Adipocyte (in vitro differentiated cells): ENCODE data around the gene NDNF.

Source experiments
- DNase-seq: peaks from one replicate; pipeline ENCODE4 v3.0.0-alpha.2; 2015; ENCODE audit warnings: low read depth
- H3K27me3 ChIP-seq: replicated peaks from 2 replicates; pipeline ENCODE4 v1.7.0; 2013; ENCODE audit warnings: mild to moderate bottlenecking, low read length, moderate library complexity; ENCODE audit not compliant: control insufficient read depth, insufficient read depth
- H3K36me3 ChIP-seq: 2 replicates; pipeline ENCODE4 v1.7.0; 2013; ENCODE audit warnings: low read length, mild to moderate bottlenecking, moderate library complexity; ENCODE audit not compliant: control insufficient read depth, insufficient read depth, severe bottlenecking
- H3K4me1 ChIP-seq: 2 replicates; pipeline ENCODE4 v1.7.0; 2013; ENCODE audit warnings: mild to moderate bottlenecking, low read length, moderate library complexity; ENCODE audit not compliant: control insufficient read depth, insufficient read depth
- H3K4me3 ChIP-seq: 2 replicates; pipeline ENCODE4 v1.7.0; 2013; ENCODE audit warnings: mild to moderate bottlenecking, low read length, moderate library complexity
- H3K9ac ChIP-seq: 2 replicates; pipeline ENCODE4 v1.7.0; 2013; ENCODE audit warnings: mild to moderate bottlenecking, low read length, moderate library complexity
- H3K9me3 ChIP-seq: 2 replicates; pipeline ENCODE4 v1.7.0; 2013; ENCODE audit warnings: mild to moderate bottlenecking, low read length, moderate library complexity; ENCODE audit not compliant: control insufficient read depth

Gene NDNF

DNA sequence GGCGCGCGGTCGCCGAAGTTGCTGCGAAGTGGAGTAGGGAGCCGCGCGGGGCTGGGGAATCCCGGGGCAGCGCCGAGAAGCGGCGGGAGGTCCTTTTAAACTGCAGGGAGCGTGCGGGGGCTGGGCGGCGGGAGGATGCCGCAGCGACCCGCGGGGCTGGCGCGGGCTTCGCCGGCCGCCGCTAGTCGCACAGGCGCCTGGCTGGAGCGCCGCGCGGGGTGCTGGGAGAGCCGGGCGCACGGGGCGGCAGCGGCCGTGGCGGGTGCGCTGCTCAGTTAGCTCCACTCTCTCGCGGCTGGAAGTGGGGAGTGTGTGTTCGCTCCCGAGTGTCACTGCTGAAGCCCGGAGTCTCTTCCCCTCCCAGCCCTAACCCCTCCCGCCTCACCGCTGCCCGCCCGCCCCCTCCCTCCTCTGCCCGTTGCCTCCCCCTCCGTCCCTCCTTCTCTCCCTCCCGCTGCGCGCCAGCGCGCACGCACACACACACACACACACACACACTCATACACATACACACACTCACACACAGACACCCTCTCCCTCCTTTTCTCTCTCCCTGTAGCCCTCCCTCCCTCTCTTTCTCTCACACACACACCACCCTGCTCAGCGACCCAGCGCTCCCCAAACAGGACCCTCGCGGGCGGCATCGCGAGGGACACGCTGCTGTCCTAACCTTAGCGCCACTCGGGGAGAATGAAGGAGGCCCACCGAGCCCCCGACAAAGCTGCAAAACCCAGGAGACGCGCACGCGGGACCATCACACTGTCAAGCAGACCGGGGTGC lies at the start of gene NDNF:
NDNF (minus strand) TSS at position 312 of the 780 bp plus-strand sequence. CDS start 26,698 bp downstream, outside the sequence.
- Histone ChIP-seq H3K9me3 (no peaks in the 10 kb centered on the region), H3K9ac (peak within 1 kb of the TSS; percentile 67), H3K27me3 (no peaks in the 10 kb centered on the region), H3K4me3 (peak within 1 kb of the TSS; percentile 87), H3K36me3 (no peaks in the 10 kb centered on the region), H3K4me1 (no peaks in the 10 kb centered on the region)
- peak; percentile 77 for DNase-seq

DNA sequence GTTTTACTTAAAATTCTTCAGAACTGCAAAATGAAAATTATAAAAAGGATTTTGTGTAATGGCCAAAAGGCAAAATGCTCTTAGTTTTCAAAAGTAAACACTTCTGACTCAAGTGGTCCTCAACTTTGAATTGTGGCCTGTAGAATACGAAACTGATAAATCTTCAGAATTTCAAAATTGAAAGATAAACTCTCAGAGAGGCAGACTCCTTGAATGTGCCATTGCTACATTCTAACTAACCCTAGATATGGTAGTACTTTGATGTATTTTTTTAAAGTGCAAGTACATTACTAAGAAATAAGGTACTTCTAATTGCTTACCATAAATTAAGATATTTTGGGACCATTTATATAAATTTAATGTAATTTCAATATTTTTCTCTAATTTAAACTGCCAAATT lies 47.4 kb upstream of the NDNF start:
- H3K36me3 ChIP-seq, result no peaks in the 10 kb centered on the region
- no peaks in the 10 kb centered on the region for H3K4me1 ChIP-seq
- H3K9ac ChIP-seq, result no peak overlapping the region
- no peak overlapping the region for H3K4me3 ChIP-seq
- no peak for DNase-seq
- no peaks in the 10 kb centered on the region for H3K9me3 ChIP-seq
- H3K27me3 ChIP-seq, result no peaks in the 10 kb centered on the region

DNA sequence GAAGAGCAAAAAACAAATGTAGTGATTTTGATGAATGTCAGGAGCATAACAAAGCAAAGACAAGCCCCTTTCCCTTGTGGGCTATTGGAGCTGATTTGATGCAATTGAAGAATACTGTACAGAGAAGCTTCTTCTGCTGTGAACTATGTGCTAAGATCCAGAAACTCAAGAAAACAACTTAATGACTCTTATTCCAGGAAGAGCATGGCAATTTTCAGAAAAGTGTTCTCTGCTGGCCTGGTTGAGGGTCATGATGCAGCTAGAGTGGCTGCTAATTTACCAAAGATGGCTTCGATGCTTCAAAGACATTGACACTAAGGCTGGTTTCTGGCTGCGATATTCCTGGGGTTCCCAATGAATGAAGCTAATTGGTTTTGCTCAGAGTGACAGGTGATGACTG lies 46.0 kb upstream of the NDNF start:
- Histone ChIP-seq H3K4me3 (no peak overlapping the region), H3K36me3 (no peaks in the 10 kb centered on the region), H3K9me3 (no peaks in the 10 kb centered on the region), H3K27me3 (no peaks in the 10 kb centered on the region), H3K4me1 (no peaks in the 10 kb centered on the region), H3K9ac (no peak overlapping the region)
- DNase-seq, result no peak

GRCh38 chr4:121114756-121115155 lies 42.4 kb upstream of the NDNF start:
- Histone ChIP-seq H3K4me3 (no peak overlapping the region), H3K27me3 (no peaks in the 10 kb centered on the region), H3K36me3 (no peaks in the 10 kb centered on the region), H3K9ac (no peak overlapping the region), H3K4me1 (no peaks in the 10 kb centered on the region), H3K9me3 (peaks cover 10% of the 10 kb centered on the region)
- DNase-seq, result no peak

DNA sequence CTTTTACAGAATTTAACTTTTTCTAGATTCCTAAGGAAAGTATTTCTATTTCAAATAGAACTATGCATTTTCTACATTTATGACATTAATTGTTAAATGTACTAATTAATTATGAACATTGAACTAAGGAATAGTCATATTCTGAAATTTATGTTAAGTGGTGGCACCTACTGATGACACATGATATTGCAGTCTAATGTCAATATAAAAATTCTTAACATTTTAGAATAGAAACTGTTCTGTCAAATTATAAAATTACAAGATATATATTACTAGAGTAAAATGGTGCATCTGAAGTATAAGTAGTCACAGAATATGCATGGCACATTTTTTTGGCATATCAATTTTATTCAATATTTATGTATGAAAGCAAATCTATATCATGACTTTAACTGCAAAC lies 40.2 kb upstream of the NDNF start:
- H3K9ac ChIP-seq, result no peak overlapping the region
- H3K9me3 ChIP-seq, result peaks cover 10% of the 10 kb centered on the region
- DNase-seq, result peak; percentile 24
- H3K4me3 ChIP-seq, result no peak overlapping the region
- no peaks in the 10 kb centered on the region for H3K4me1 ChIP-seq
- no peaks in the 10 kb centered on the region for H3K27me3 ChIP-seq
- H3K36me3 ChIP-seq, result no peaks in the 10 kb centered on the region

- H3K4me1 ChIP-seq, result no peaks in the 10 kb centered on the region
- peaks cover 10% of the 10 kb centered on the region for H3K9me3 ChIP-seq
- no peaks in the 10 kb centered on the region for H3K27me3 ChIP-seq
- H3K9ac ChIP-seq, result no peak overlapping the region
- H3K4me3 ChIP-seq, result no peak overlapping the region
- no peak for DNase-seq
- H3K36me3 ChIP-seq, result no peaks in the 10 kb centered on the region
Observed at GRCh38 chr4:121108557-121108956, 36.2 kb upstream of the NDNF start.

DNA sequence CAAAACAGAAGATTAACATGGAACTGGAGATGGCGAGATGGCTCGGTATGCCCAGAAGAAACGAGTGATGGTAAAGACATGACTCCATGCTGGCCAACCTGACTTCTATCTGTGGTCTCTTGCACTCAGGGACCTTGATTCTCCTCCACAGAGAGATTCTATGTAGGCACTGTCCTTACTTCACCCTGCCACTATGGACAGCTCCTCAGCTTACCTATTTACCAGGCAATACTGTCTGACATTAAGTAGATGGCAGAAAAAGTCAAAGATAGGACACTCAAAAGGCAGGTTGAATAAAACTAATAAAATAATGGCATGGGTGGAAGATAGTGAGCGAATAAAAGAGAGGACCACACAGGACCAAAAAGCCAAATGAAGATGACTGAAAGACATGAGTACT lies 35.2 kb upstream of the NDNF start:
- Histone ChIP-seq H3K4me3 (no peak overlapping the region), H3K9ac (no peak overlapping the region), H3K4me1 (no peaks in the 10 kb centered on the region), H3K9me3 (peaks cover 10% of the 10 kb centered on the region), H3K27me3 (no peaks in the 10 kb centered on the region), H3K36me3 (no peaks in the 10 kb centered on the region)
- no peak for DNase-seq

- DNase-seq, result no peak
- H3K27me3 ChIP-seq, result no peaks in the 10 kb centered on the region
- no peak overlapping the region for H3K4me3 ChIP-seq
- H3K4me1 ChIP-seq, result peaks cover 4% of the 10 kb centered on the region
- no peak overlapping the region for H3K9ac ChIP-seq
- H3K36me3 ChIP-seq, result no peaks in the 10 kb centered on the region
- peaks cover 5% of the 10 kb centered on the region for H3K9me3 ChIP-seq
Observed at GRCh38 chr4:121100093-121100775, 27.9 kb upstream of the NDNF start.

DNA sequence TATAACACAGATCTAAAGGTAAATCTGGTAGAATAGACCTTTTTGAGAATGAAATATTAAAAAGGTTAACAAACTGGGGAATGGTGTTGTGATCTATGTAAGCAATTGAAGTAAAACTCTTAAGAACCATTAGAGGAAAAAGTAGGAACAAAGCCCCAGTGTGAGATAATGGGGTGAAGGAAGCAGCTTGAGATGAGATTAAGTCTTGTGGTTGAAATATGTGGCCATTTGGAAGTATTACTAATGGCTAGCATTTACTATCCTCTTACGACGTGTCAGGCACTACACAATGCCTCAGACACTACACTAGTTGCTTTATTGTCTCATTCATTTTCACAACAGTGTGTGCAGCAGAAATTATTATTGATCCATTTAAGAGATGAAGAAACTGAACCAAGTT lies 25.9 kb upstream of the NDNF start:
- Histone ChIP-seq H3K9ac (no peak overlapping the region), H3K27me3 (no peaks in the 10 kb centered on the region), H3K4me1 (peaks cover 4% of the 10 kb centered on the region), H3K4me3 (no peak overlapping the region), H3K36me3 (no peaks in the 10 kb centered on the region), H3K9me3 (peaks cover 5% of the 10 kb centered on the region)
- no peak for DNase-seq

DNA sequence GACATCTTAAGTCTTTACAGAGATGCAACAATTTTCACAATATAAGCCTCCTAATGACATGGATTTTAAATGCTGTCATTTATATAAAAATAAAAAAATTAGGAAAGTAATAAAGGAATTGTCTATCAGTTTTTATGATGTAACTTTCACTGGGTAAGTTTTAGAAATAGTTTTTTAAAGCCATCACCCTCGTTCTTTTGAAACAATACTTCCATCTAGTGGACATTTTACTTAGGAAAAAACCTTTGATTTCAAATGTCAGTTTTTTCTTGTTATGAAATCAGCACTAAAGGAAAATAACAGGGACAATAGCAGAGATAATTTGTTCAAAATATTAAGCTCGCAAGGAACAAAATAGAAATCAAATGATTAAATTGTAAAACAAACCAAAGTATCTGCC lies 24.3 kb upstream of the NDNF start:
- Histone ChIP-seq H3K9ac (no peak overlapping the region), H3K9me3 (peaks cover 5% of the 10 kb centered on the region), H3K36me3 (no peaks in the 10 kb centered on the region), H3K4me1 (peaks cover 4% of the 10 kb centered on the region), H3K4me3 (no peak overlapping the region), H3K27me3 (no peaks in the 10 kb centered on the region)
- peak; percentile 88 for DNase-seq

DNA sequence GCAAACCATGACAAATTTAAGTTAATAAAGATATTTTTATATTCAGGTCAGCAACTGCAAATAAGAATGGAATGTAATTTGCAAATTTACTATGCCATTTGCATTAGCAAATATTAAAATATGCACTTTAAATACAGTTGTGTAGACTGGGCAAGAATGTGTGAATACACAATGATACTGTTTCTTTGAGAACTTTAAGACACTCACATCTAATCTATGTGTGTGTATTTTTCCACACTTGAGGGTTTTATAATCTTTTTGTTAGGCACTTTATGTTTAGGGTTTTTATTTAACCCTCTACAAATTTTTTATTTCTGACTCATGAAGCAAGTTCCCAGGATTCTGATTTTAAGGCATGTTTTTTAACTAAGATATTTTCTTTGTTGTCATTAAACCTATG lies 23.9 kb upstream of the NDNF start:
- Histone ChIP-seq H3K4me1 (peaks cover 4% of the 10 kb centered on the region), H3K9me3 (peaks cover under 1% of the 10 kb centered on the region), H3K9ac (no peak overlapping the region), H3K27me3 (no peaks in the 10 kb centered on the region), H3K36me3 (no peaks in the 10 kb centered on the region), H3K4me3 (no peak overlapping the region)
- DNase-seq, result no peak
